HG03558 (cell line): Measurements from ENCODE around the gene PPEF1.

ENCODE experiments used
- ATAC-seq: cut with Tn5 transposase; IDR thresholded peaks from one replicate; pipeline ENCODE4 v1.9.1; 2021; ENCODE audit warnings: moderate number of reproducible peaks; ENCODE audit not compliant: unreplicated experiment; ENCODE audit errors: extremely low read depth

Gene PPEF1

GRCh38 chrX:18874560-18875255, 167.3 kb downstream of the PPEF1 start:
- no peak for ATAC-seq

- ATAC-seq = no peak
These were observed 167.9 kb downstream of the PPEF1 start for GRCh38 chrX:18875256-18875878.

GRCh38 chrX:18877469-18877868, 170.0 kb downstream of the PPEF1 start:
- ATAC-seq = no peak
